Activated CD8-positive, alpha-beta T cell treated with anti-CD3 and anti-CD28 coated beads, Interleukin-2, amount 10 ng/mL, durations not matched to agents 7 days and 5 days (primary cell): Measurements from ENCODE around the gene SPATA2L. TPM values are rescaled to one million over a fixed set of nuclear protein-coding genes. Genes with fewer than 3 reads are reported as not detected.

Experiments
- ATAC-seq: fragments of 150-1000 bp; cut with Tn5 transposase; one replicate; pipeline ENCODE4 v1.10.0; 2021; ENCODE audit warnings: moderate library complexity
- CTCF ChIA-PET: fragments of 350-600 bp; sonication (Branson Sonifier 250); formaldehyde crosslinking; loops from one replicate; lab custom pipeline; 2021; ENCODE audit warnings: antibody characterized with exemption; lab: Charles Lee
- POLR2A ChIA-PET: fragments of 350-600 bp; sonication (Branson Sonifier 250); formaldehyde crosslinking; loops from one replicate; lab custom pipeline; 2021; ENCODE audit warnings: antibody characterized with exemption; lab: Charles Lee
- DNase-seq: peaks from one replicate; pipeline ENCODE4 v3.0.0-alpha.2; 2020
- H3K27ac Mint-ChIP-seq: one replicate; pipeline ENCODE4 v1.8.0; 2021; ENCODE audit warnings: mild to moderate bottlenecking, mixed read lengths
- H3K27me3 Mint-ChIP-seq: one replicate; pipeline ENCODE4 v1.8.0; 2021; ENCODE audit warnings: low read depth, mixed read lengths
- H3K36me3 Mint-ChIP-seq: one replicate; pipeline ENCODE4 v1.8.0; 2021; ENCODE audit warnings: low read depth, mixed read lengths
- H3K4me1 Mint-ChIP-seq: one replicate; pipeline ENCODE4 v1.8.0; 2021; ENCODE audit warnings: low read depth, mixed read lengths
- H3K4me3 Mint-ChIP-seq: one replicate; pipeline ENCODE4 v1.8.0; 2021; ENCODE audit warnings: mild to moderate bottlenecking, mixed read lengths
- H3K9me3 Mint-ChIP-seq: one replicate; pipeline ENCODE4 v1.8.0; 2022; ENCODE audit warnings: mixed read lengths; ENCODE audit not compliant: insufficient read depth
- total RNA-seq, 2 experiments: library from RNA; stranded (reverse); gene quantifications; one replicate each; pipeline ENCODE4 v1.2.3, GENCODE V29; 2021

Gene SPATA2L
- total RNA-seq, 2 experiments from 2014 or later: 6.1 to 7.0 TPM

DNA sequence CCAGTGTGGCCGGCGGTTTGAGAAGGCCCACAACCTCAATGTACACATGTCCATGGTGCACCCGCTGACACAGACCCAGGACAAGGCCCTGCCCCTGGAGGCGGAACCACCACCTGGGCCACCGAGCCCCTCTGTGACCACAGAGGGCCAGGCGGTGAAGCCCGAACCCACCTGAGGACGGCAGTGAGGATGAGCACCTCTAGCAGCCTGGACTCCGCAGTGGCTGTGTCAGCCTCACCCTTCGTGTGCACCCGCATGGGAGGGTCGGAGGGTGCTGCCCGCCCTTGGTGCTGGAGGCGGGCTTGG is 36.5 kb upstream of the SPATA2L start:
- Mint-ChIP-seq H3K27ac (peak overlapping the region; percentile 71), H3K36me3 (peaks cover 77% of the 10 kb centered on the region), H3K4me1 (peaks cover 29% of the 10 kb centered on the region), H3K4me3 (no peak overlapping the region), H3K9me3 (no peaks in the 10 kb centered on the region), H3K27me3 (no peaks in the 10 kb centered on the region)
- CTCF ChIA-PET: no interaction called here
- no peak for DNase-seq
- POLR2A ChIA-PET: interaction anchor here (1.9 to 7.6 kb wide), 2 partner anchors 9 to 14 kb away, joined by 6 to 42 read pairs; no protein-coding TSS in a partner anchor
- ATAC-seq: no peak

GRCh38 chr16:89737341-89738071 is 36.0 kb upstream of the SPATA2L start:
- Mint-ChIP-seq H3K36me3 (peaks cover 79% of the 10 kb centered on the region), H3K4me1 (peaks cover 32% of the 10 kb centered on the region), H3K27ac (peak overlapping the region; percentile 71), H3K9me3 (no peaks in the 10 kb centered on the region), H3K27me3 (no peaks in the 10 kb centered on the region), H3K4me3 (peak overlapping the region; percentile 15)
- ATAC-seq (peak; percentile 63), DNase-seq (peak; percentile 70)
- POLR2A ChIA-PET: interaction anchor here (1.9 to 7.6 kb wide), 2 partner anchors 8 to 14 kb away, joined by 6 to 42 read pairs; no protein-coding TSS in a partner anchor
- CTCF ChIA-PET: interaction anchor here (0.7 to 2.5 kb wide), 7 partner anchors 13 to 173 kb away, joined by 3 to 12 read pairs (median 3); partner anchors contain the start of gene FANCA

GRCh38 chr16:89736554-89736953 is 35.0 kb upstream of the SPATA2L start:
- ATAC-seq (no peak), DNase-seq (no peak)
- Mint-ChIP-seq H3K4me3 (no peak overlapping the region), H3K4me1 (peaks cover 36% of the 10 kb centered on the region), H3K9me3 (no peaks in the 10 kb centered on the region), H3K27ac (peak overlapping the region; percentile 71), H3K36me3 (peaks cover 84% of the 10 kb centered on the region), H3K27me3 (no peaks in the 10 kb centered on the region)
- ChIA-PET CTCF (interaction anchor here (1.1 to 2.5 kb wide), 4 partner anchors 18 to 174 kb away, joined by 3 to 12 read pairs (median 6); no protein-coding TSS in a partner anchor), POLR2A (interaction anchor here (7.6 kb wide), 1 partner anchor 13 kb away, joined by 42 read pairs; no protein-coding TSS in a partner anchor)

- POLR2A ChIA-PET: interaction anchor here (1.5 kb wide), 1 partner anchor 9 kb away, joined by 6 read pairs; no protein-coding TSS in a partner anchor
- ATAC-seq (no peak), DNase-seq (no peak)
- H3K4me3 Mint-ChIP-seq: no peak overlapping the region
- H3K9me3 Mint-ChIP-seq: no peaks in the 10 kb centered on the region
- peaks cover 43% of the 10 kb centered on the region for H3K4me1 Mint-ChIP-seq
- no peak overlapping the region for H3K27ac Mint-ChIP-seq
- H3K27me3 Mint-ChIP-seq: no peaks in the 10 kb centered on the region
- peaks cover 84% of the 10 kb centered on the region for H3K36me3 Mint-ChIP-seq
- CTCF ChIA-PET: interaction anchor here (1.2 kb wide), 1 partner anchor 28 kb away, joined by 3 read pairs; no protein-coding TSS in a partner anchor
Measured at GRCh38 chr16:89733792-89734191, 32.3 kb upstream of the SPATA2L start.

DNA sequence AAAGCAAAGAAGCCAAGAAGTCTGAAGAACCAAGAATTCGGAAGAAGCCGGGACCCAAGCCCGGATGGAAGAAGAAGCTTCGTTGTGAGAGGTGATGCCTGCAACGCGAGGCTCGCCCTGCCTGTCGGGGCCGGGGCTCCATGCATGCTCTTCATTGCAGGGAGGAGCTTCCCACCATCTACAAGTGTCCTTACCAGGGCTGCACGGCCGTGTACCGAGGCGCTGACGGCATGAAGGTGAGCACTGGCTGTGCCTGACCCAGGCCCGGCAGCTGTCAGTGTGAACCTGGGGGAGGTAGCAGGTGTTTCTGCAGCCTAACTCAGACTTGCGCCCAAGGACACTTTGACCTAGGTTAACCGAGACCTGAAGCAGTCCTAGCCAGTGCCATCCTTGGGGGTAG is 31.8 kb upstream of the SPATA2L start:
- CTCF ChIA-PET: interaction anchor here (1.2 kb wide), 1 partner anchor 28 kb away, joined by 3 read pairs; no protein-coding TSS in a partner anchor
- Mint-ChIP-seq H3K4me1 (peaks cover 41% of the 10 kb centered on the region), H3K27me3 (no peaks in the 10 kb centered on the region), H3K36me3 (peaks cover 82% of the 10 kb centered on the region), H3K9me3 (no peaks in the 10 kb centered on the region), H3K27ac (no peak overlapping the region), H3K4me3 (no peak overlapping the region)
- POLR2A ChIA-PET: interaction anchor here (0.7 to 1.5 kb wide), 2 partner anchors 9 to 26 kb away, joined by 3 to 6 read pairs; no protein-coding TSS in a partner anchor
- DNase-seq (no peak), ATAC-seq (no peak)

GRCh38 chr16:89732918-89733242 is 31.4 kb upstream of the SPATA2L start:
- Mint-ChIP-seq H3K4me3 (no peak overlapping the region), H3K27me3 (no peaks in the 10 kb centered on the region), H3K27ac (no peak overlapping the region), H3K4me1 (peaks cover 40% of the 10 kb centered on the region), H3K36me3 (peaks cover 79% of the 10 kb centered on the region), H3K9me3 (no peaks in the 10 kb centered on the region)
- DNase-seq (no peak), ATAC-seq (no peak)
- POLR2A ChIA-PET: interaction anchor here (0.7 to 1.5 kb wide), 3 partner anchors 8 to 25 kb away, joined by 3 to 7 read pairs (median 6); no protein-coding TSS in a partner anchor
- CTCF ChIA-PET: interaction anchor here (1.2 kb wide), 1 partner anchor 27 kb away, joined by 3 read pairs; no protein-coding TSS in a partner anchor

DNA sequence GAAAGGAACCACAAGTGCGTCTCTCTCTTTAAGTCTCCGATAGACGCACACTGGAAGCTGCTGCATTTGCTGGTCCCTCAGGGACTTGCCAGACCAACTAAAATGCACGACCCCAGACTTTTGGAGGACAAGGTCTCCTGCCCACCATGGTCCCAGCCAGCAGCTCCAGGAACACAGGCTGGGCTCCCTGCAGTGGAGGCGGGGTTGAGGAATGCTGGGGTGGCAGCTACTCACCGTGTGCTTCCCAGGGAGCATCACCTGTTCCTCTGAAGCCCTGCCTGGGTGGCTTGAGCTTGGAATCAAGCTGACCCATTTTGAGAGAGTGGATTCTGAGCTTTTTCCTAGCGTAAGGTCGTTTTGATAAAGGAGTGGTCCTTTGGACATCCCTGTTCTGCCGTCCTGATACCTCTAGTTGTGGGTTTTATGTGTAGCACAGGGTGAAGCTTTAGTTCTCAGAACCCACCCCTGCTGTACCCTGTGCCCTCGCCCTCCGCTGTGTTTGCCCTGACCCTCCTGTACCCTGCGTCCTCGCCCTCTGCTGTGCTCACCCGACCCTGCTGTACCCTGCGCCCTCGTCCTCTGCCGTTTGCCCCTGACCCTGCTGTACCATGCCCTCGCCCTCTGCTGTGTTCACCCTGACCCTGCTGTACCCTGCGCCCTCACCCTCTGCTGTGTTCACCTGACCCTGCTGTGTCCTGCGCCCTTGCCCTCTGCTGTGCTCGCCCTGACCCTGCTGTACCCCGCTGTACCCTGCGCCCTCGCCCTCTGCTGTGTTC is 30.8 kb upstream of the SPATA2L start:
- Mint-ChIP-seq H3K4me1 (peaks cover 40% of the 10 kb centered on the region), H3K9me3 (no peaks in the 10 kb centered on the region), H3K36me3 (peaks cover 78% of the 10 kb centered on the region), H3K27ac (no peak overlapping the region), H3K4me3 (no peak overlapping the region), H3K27me3 (no peaks in the 10 kb centered on the region)
- ChIA-PET POLR2A (interaction anchor here (1.5 kb wide), 1 partner anchor 9 kb away, joined by 7 read pairs; no protein-coding TSS in a partner anchor), CTCF (interaction anchor here (1.2 kb wide), 1 partner anchor 27 kb away, joined by 3 read pairs; no protein-coding TSS in a partner anchor)
- DNase-seq (no peak), ATAC-seq (no peak)

DNA sequence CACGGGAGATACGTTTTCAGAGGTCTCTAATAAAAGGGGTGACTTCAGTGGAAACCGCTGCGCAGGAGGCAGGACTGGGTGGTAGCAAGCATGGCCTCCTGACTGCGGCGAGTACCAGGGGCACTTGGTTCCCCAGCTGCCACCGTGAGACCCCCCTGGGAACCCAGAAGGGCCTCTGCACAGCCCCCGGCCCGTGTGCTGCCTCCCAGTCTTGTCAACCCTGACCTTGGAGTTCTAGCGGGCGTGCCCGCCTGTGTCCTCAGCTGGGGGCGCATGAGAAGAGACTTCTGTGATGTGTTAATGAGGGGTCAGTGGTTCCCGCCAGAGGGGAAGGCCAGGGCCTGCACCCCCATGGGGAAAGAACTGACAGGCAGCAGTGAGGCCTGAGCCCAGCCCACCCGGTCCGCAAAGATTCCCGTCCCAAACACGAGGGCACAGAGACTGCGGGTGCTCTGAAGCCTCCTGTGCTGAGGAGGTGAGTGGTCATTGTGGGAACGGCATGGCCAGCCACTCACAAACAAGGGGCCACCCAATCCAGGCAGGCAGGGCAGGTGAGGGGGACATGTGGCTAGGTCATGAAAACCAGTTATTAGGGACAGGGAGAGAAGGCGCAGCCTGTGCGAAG is 29.2 kb upstream of the SPATA2L start:
- H3K36me3 Mint-ChIP-seq: peaks cover 75% of the 10 kb centered on the region
- H3K27me3 Mint-ChIP-seq: no peaks in the 10 kb centered on the region
- POLR2A ChIA-PET: interaction anchor here (2.6 kb wide), 1 partner anchor 8 kb away, joined by 6 read pairs; no protein-coding TSS in a partner anchor
- DNase-seq (no peak), ATAC-seq (no peak)
- no peak overlapping the region for H3K4me3 Mint-ChIP-seq
- H3K27ac Mint-ChIP-seq: no peak overlapping the region
- H3K4me1 Mint-ChIP-seq: peaks cover 35% of the 10 kb centered on the region
- CTCF ChIA-PET: interaction anchor here (1.6 kb wide), 1 partner anchor 61 kb away, joined by 3 read pairs; no protein-coding TSS in a partner anchor
- H3K9me3 Mint-ChIP-seq: no peaks in the 10 kb centered on the region

DNA sequence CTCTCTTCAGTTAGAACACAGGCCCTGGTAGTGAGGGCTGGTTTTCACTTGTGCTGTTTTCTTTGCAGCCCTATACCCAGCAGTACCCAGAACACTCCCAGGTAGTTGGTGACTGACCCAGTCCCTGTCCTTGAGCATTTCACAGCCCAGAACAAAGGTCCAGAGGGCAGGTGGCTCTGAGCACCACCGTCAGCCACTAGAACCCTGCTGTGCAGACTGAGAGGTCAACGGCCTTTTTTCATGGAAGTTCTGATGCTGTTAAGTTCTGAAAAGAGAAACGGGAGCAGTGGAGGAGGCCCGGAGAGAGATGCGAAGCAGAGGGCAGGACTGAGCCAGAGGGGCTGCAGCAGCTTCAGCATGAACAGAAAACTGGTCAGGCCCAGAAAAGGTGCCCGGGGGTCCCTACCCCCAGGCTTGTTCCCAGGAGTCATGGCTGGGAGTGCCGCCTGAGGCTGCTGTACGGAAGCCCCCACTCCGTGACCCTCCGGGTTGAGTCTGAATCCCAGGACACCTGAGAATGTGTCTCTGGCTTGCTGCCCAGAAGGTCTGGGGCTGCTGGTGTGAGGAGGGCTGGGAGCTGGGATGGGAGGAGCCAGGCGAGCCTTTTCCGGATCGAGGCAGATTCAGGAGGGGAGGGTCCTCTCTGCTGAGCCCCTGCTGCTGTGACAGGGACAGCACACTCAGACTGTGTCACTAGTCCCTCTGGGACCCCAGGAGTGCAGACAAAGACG is 28.5 kb upstream of the SPATA2L start:
- Mint-ChIP-seq H3K4me3 (no peak overlapping the region), H3K9me3 (no peaks in the 10 kb centered on the region), H3K27ac (no peak overlapping the region), H3K36me3 (peaks cover 68% of the 10 kb centered on the region), H3K27me3 (no peaks in the 10 kb centered on the region), H3K4me1 (peaks cover 33% of the 10 kb centered on the region)
- ChIA-PET POLR2A (interaction anchor here (2.6 kb wide), 1 partner anchor 9 kb away, joined by 6 read pairs; no protein-coding TSS in a partner anchor), CTCF (interaction anchor here (1.5 to 1.6 kb wide), 2 partner anchors 24 to 62 kb away, joined by 3 to 4 read pairs; no protein-coding TSS in a partner anchor)
- DNase-seq (no peak), ATAC-seq (no peak)

DNA sequence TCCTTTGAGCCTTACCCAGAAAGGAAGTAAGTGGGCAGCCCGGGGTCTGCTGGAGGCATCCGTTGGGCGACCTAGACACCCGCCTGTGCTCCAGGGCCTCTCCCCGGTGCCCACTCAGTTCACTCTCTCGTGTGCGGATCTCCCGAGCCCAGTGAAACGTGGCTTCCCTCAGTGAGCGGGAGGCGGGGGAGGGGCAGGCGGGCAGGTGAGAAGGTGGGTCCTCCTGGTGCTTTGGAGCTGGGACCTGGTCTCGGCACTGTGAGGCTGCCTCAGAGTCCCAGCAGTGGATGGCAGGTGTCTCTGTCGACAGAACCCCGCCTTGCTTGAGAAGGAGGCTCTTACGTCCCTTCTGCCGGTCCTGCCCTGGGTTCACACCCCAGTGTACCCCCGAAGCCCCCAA is 27.8 kb upstream of the SPATA2L start:
- H3K4me1 Mint-ChIP-seq: peaks cover 34% of the 10 kb centered on the region
- peaks cover 64% of the 10 kb centered on the region for H3K36me3 Mint-ChIP-seq
- DNase-seq (no peak), ATAC-seq (no peak)
- ChIA-PET CTCF (interaction anchor here (1.5 to 1.6 kb wide), 2 partner anchors 23 to 62 kb away, joined by 3 to 4 read pairs; no protein-coding TSS in a partner anchor), POLR2A (interaction anchor here (2.6 kb wide), 1 partner anchor 9 kb away, joined by 6 read pairs; no protein-coding TSS in a partner anchor)
- H3K27ac Mint-ChIP-seq: no peak overlapping the region
- H3K4me3 Mint-ChIP-seq: no peak overlapping the region
- no peaks in the 10 kb centered on the region for H3K27me3 Mint-ChIP-seq
- no peaks in the 10 kb centered on the region for H3K9me3 Mint-ChIP-seq
